BE2C (cell line): ENCODE results near the gene CACNA1B.

ENCODE experiments used
- DNase-seq: peaks from one replicate; pipeline ENCODE4 v3.0.0-alpha.2; 2020
- H3K27me3 ChIP-seq: fragments of 250-450 bp; sonication (Bioruptor Pico); 2 replicates; pipeline ENCODE4 v1.5.1; 2020; ENCODE audit warnings: mild to moderate bottlenecking
- H3K36me3 ChIP-seq: fragments of 250-450 bp; sonication (Bioruptor Pico); 2 replicates; pipeline ENCODE4 v1.5.1; 2020; ENCODE audit warnings: mild to moderate bottlenecking
- H3K4me1 ChIP-seq: fragments of 250-450 bp; sonication (Bioruptor Pico); 2 replicates; pipeline ENCODE4 v1.5.1; 2020
- H3K4me3 ChIP-seq: 2 replicates; pipeline ENCODE4 v1.5.1; 2011; ENCODE audit warnings: low read depth, low read length
- H3K9me3 ChIP-seq: fragments of 250-450 bp; sonication (Bioruptor Pico); 2 replicates; pipeline ENCODE4 v1.5.1; 2020
- CTCF ChIP-seq: IDR thresholded peaks from 2 replicates; pipeline ENCODE4 v1.5.1; 2012; ENCODE audit warnings: mild to moderate bottlenecking, low read depth, low read length

CACNA1B gene

GRCh38 chr9:137918331-137919094 is 40.9 kb downstream of the CACNA1B start:
- DNase-seq = no peak
- Histone ChIP-seq H3K27me3 (no peaks in the 10 kb centered on the region), H3K4me3 (no peak overlapping the region), H3K4me1 (no peaks in the 10 kb centered on the region), H3K9me3 (no peaks in the 10 kb centered on the region), H3K36me3 (no peaks in the 10 kb centered on the region)
- TF ChIP-seq CTCF = no peak

GRCh38 chr9:137919095-137919465 is 41.5 kb downstream of the CACNA1B start:
- Histone ChIP-seq H3K27me3 (no peaks in the 10 kb centered on the region), H3K4me3 (no peak overlapping the region), H3K4me1 (no peaks in the 10 kb centered on the region), H3K36me3 (no peaks in the 10 kb centered on the region), H3K9me3 (no peaks in the 10 kb centered on the region)
- DNase-seq = no peak
- no peak for TF ChIP-seq CTCF

- no peak overlapping the region for H3K4me3 ChIP-seq
- no peaks in the 10 kb centered on the region for H3K4me1 ChIP-seq
- H3K36me3 ChIP-seq = no peaks in the 10 kb centered on the region
- no peaks in the 10 kb centered on the region for H3K9me3 ChIP-seq
- no peak for DNase-seq
- no peak for TF ChIP-seq CTCF
- H3K27me3 ChIP-seq = no peaks in the 10 kb centered on the region
Measured at GRCh38 chr9:137919649-137920141, 42.1 kb downstream of the CACNA1B start.

- TF ChIP-seq CTCF = no peak
Measured at GRCh38 chr9:137920753-137921152, 43.2 kb downstream of the CACNA1B start.

GRCh38 chr9:137924169-137924568 is 46.6 kb downstream of the CACNA1B start:
- Histone ChIP-seq H3K4me1 (no peaks in the 10 kb centered on the region), H3K27me3 (no peaks in the 10 kb centered on the region), H3K9me3 (no peaks in the 10 kb centered on the region; the same call in 1 of the 2 replicates), H3K4me3 (no peak overlapping the region), H3K36me3 (no peaks in the 10 kb centered on the region)
- TF ChIP-seq CTCF = no peak
- no peak for DNase-seq

More at GRCh38 chr9:137920753-137921152, 43.2 kb downstream of the CACNA1B start:
- no peaks in the 10 kb centered on the region for H3K36me3 ChIP-seq
- no peak for DNase-seq
- H3K27me3 ChIP-seq = no peaks in the 10 kb centered on the region
- no peaks in the 10 kb centered on the region for H3K4me1 ChIP-seq
- H3K4me3 ChIP-seq = no peak overlapping the region
- no peaks in the 10 kb centered on the region for H3K9me3 ChIP-seq

- Histone ChIP-seq H3K36me3 (no peaks in the 10 kb centered on the region), H3K27me3 (no peaks in the 10 kb centered on the region), H3K9me3 (no peaks in the 10 kb centered on the region; the same call in 1 of the 2 replicates), H3K4me3 (no peak overlapping the region), H3K4me1 (no peaks in the 10 kb centered on the region)
- TF ChIP-seq CTCF = no peak
- DNase-seq = peak; percentile 51
Measured at GRCh38 chr9:137924761-137925369, 47.3 kb downstream of the CACNA1B start.
